Adrenal gland (tissue), 12 donors: ENCODE results near the gene SUGT1. TPM values are rescaled to one million over a fixed set of nuclear protein-coding genes. Genes with fewer than 3 reads are reported as not detected.

Source experiments
- DNase-seq, 7 donors: peaks; one replicate each; pipeline ENCODE4 v3.0.0-alpha.2; 2019 to 2020
- H3K27ac ChIP-seq, 5 donors: fragments of 200-600 bp; sonication (generic) in 4 of 5; 1 replicate in 3 of 5; 2 replicates in 2 of 5; pipeline versions ENCODE4 v1.5.1 to v1.8.0; 2016 to 2020; ENCODE audit warnings: mild to moderate bottlenecking in 1 of 5
- H3K27me3 ChIP-seq: fragments of 200-600 bp; 2 replicates; pipeline ENCODE4 v1.8.0; 2021
- H3K36me3 ChIP-seq, 2 donors: fragments of 200-600 bp; replicated peaks in 1 of 2; 1 replicate in 1 of 2; 2 replicates in 1 of 2; pipeline versions ENCODE4 v1.5.1 to v1.8.0; 2018 to 2022
- H3K4me1 ChIP-seq, 2 donors: fragments of 200-600 bp; replicated peaks in 1 of 2; 1 replicate in 1 of 2; 2 replicates in 1 of 2; pipeline versions ENCODE4 v1.5.1 to v1.8.0; 2018 to 2021
- H3K4me3 ChIP-seq, 4 donors: fragments of 200-600 bp; sonication (generic) in 3 of 4; one replicate each; pipeline ENCODE4 v1.5.1; 2016 to 2018
- H3K9me3 ChIP-seq, 3 donors: fragments of 200-600 bp; sonication (generic) in 1 of 3; replicated peaks in 1 of 3; 1 replicate in 2 of 3; 2 replicates in 1 of 3; pipeline versions ENCODE4 v1.5.1 to v1.8.0; 2016 to 2021
- CTCF ChIP-seq, 6 experiments: fragments of 450-650 bp in 4 of 6; fragments of 200-600 bp in 2 of 6; sonication (generic) in 1 of 6; IDR thresholded peaks; 1 replicate in 5 of 6; 2 replicates in 1 of 6; pipeline versions ENCODE4 v1.5.1 to v1.8.0; 2016 to 2021; ENCODE audit warnings: antibody characterized with exemption in 6 of 6, mild to moderate bottlenecking in 2 of 6, moderate library complexity in 1 of 6
- POLR2A ChIP-seq, 2 donors: fragments of 450-650 bp; IDR thresholded peaks; one replicate each; pipeline ENCODE4 v1.6.1; 2017; ENCODE audit warnings: antibody characterized with exemption in 2 of 2, mild to moderate bottlenecking in 2 of 2, moderate library complexity in 1 of 2
- WGBS, 4 donors: extraction: QIAGEN DNeasy Blood & Tissue Kit in 2 of 4; methylation state at CpG; one replicate each; pipeline versions ENCODE4 v1.1.5 to v1.1.7; 2013 to 2017; 5-methylcytosine and 5-hydroxymethylcytosine counted together
- intact Hi-C, 2 donors: fragments of 100-400 bp; cut with DNase I; formaldehyde crosslinking; loops; one replicate each; pipeline versions ENCODE4 v1.14.1 to v1.15.0; 2022 to 2023
- polyA plus RNA-seq, 3 donors: library from polyadenylated mRNA; stranded (reverse); fragments of 200-250 nt in 2 of 3; fragments of 350-450 nt in 1 of 3; fragmentation: Illumina TruSeq in 1 of 3; extraction: RNeasy Lipid Tissue Mini Kit (QIAGEN cat#74804) in 1 of 3; gene quantifications; one replicate each; pipeline ENCODE4 v1.2.3, GENCODE V29; 2013 to 2014
- total RNA-seq, 9 donors: library from RNA; depleted of rRNA in 4 of 9; stranded (reverse); fragments of >200 nt in 4 of 9; fragments of 120-200 nt in 1 of 9; fragmentation: NEBNext Ultra II Directional in 1 of 9; extraction: Animal tissue kit (Norgen Biotek cat#: 25700) in 1 of 9; gene quantifications; one replicate each; pipeline versions ENCODE4 v1.1.0 to v1.2.4, GENCODE V29; 2013 to 2023
- donor health status: healthy with polysubstance abuse.
- donor health status: Bipolar disorder and iron deficiency.
- donor health status: DM: yes; HTN: yes; CAD: no.
- donor health status: DM: no; HTN: no; CAD: no.
- donor health status: DM: no; HTN: no; CAD: no.
- donor health status: DM: yes; HTN: yes; CAD: no.

Gene SUGT1
- total and polyA plus RNA-seq, 12 donors = 27.1 to 95.2 (median 43.1) TPM

- H3K36me3 ChIP-seq = peaks cover 0 to 63% of the 10 kb centered on the region in 2 donors
- WGBS, 4 donors = 77 to 91% (median 83%) methylated on average over 2 of the region's 2 CpGs
- no peak for TF ChIP-seq POLR2A (IDR thresholded peaks at IDR 0.05)
- no peak for TF ChIP-seq CTCF (IDR thresholded peaks at IDR 0.05)
- peaks cover 2 to 17% of the 10 kb centered on the region in 2 donors for H3K4me1 ChIP-seq
- H3K27me3 ChIP-seq = no peaks in the 10 kb centered on the region
- intact Hi-C loops = no loop called here
- no peak for DNase-seq
- H3K27ac ChIP-seq = no peak overlapping the region
- H3K4me3 ChIP-seq = no peak overlapping the region
- no peaks in the 10 kb centered on the region for H3K9me3 ChIP-seq
Observed at GRCh38 chr13:52659340-52659739, 6.7 kb downstream of the SUGT1 start.

DNA sequence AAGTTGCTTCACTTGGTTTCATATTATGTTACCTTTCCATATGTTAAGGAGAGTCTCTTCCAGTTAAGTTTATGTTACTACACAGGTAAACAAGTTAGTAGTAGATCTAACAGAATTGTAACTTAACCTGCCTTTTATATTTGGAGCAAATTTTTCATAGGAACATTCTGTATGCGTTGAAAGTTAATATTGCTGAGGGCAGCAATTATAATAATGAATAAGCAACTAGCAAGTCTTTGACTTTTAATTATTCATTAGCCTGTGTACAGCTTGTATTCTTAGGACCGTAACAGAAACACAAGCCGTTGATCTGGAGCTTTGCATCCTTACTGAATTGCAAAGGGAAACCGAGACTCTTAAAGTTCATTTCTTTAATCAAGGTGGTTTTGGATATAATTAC, 11.6 kb downstream of the SUGT1 start:
- no peak overlapping the region for H3K4me3 ChIP-seq
- no peaks in the 10 kb centered on the region for H3K9me3 ChIP-seq
- no peak for DNase-seq
- no peaks in the 10 kb centered on the region for H3K27me3 ChIP-seq
- no peak for TF ChIP-seq CTCF (IDR thresholded peaks at IDR 0.05)
- intact Hi-C loops = loop anchor here in 1 of 2 donors (10.0 kb wide), 1 partner anchor 141 kb away; no protein-coding TSS in a partner anchor
- peaks cover 0 to 81% of the 10 kb centered on the region in 2 donors for H3K36me3 ChIP-seq
- no peaks in the 10 kb centered on the region for H3K4me1 ChIP-seq
- no peak overlapping the region for H3K27ac ChIP-seq
- 92 to 99% (median 98%) methylated on average over 4 of the region's 4 CpGs for WGBS, 4 donors

- DNase-seq = no peak
- Histone ChIP-seq H3K36me3 (peaks cover 0 to 74% of the 10 kb centered on the region in 2 donors), H3K27ac (no peak overlapping the region), H3K4me1 (no peaks in the 10 kb centered on the region), H3K4me3 (no peak overlapping the region), H3K9me3 (no peaks in the 10 kb centered on the region), H3K27me3 (no peaks in the 10 kb centered on the region)
- TF ChIP-seq CTCF (IDR thresholded peaks at IDR 0.05) (peak in 5 of 6 experiments; percentile 28 to 60 (median 34)), POLR2A (IDR thresholded peaks at IDR 0.05) (no peak)
- intact Hi-C loops = loop anchor here in 1 of 2 donors (10.0 kb wide), 1 partner anchor 139 kb away; no protein-coding TSS in a partner anchor
Observed at GRCh38 chr13:52665325-52665724, 12.7 kb downstream of the SUGT1 start.

DNA sequence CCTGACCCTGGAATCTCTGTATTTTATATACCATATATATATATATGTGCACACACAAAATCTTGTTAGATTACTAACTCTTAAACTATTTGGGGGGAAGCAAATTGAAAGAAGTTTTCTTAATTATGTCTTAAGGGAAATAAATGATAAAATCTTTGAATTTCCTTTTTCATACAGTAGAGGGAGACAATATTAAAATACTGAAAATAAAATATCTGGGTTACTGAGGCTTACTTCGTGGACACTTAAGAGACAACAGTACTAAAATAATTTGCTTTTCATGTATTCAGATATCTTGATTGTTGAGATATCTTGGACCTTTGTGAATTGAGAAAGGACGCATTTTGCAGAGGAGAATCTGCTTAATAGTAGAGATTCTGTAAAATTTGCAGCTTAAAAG, 17.0 kb downstream of the SUGT1 start:
- no peaks in the 10 kb centered on the region for H3K9me3 ChIP-seq
- DNase-seq = no peak
- peaks cover 0 to 33% of the 10 kb centered on the region in 2 donors for H3K36me3 ChIP-seq
- H3K4me1 ChIP-seq = peaks cover 3 to 8% of the 10 kb centered on the region in 2 donors
- intact Hi-C loops = loop anchor here in 1 of 2 donors (10.0 kb wide), 1 partner anchor 135 kb away; no protein-coding TSS in a partner anchor
- WGBS, 4 donors = 71 to 75% (median 74%) methylated on average over 2 of the region's 2 CpGs
- no peaks in the 10 kb centered on the region for H3K27me3 ChIP-seq
- TF ChIP-seq CTCF (IDR thresholded peaks at IDR 0.05) (peak in 1 of 6 experiments; percentile 16), POLR2A (IDR thresholded peaks at IDR 0.05) (no peak)
- H3K27ac ChIP-seq = no peak overlapping the region
- H3K4me3 ChIP-seq = no peak overlapping the region
